Motor neuron (in vitro differentiated cells): Measurements from ENCODE around the gene PCED1B. TPM values are rescaled to one million over a fixed set of nuclear protein-coding genes. Genes with fewer than 3 reads are reported as not detected.
"Not testable (repeated sequence)": the region's sequence is repeated elsewhere in the genome, so short reads cannot be mapped to it uniquely, and the experiment has no call there.

Experiments used
- ATAC-seq, 8 experiments: fragments of 200-7000 bp; cut with Tn5 transposase; replicated peaks in 6 of 8; 2 replicates each; pipeline ENCODE4 v1.8.0; 2021; ENCODE audit warnings: mild to moderate bottlenecking in 8 of 8, moderate library complexity in 8 of 8
- H3K27ac ChIP-seq, 2 donors: fragments of 250-450 bp; sonication (Bioruptor Pico); 2 replicates each; pipeline ENCODE4 v1.9.0; 2021; ENCODE audit warnings: antibody characterized with exemption in 2 of 2, mild to moderate bottlenecking in 2 of 2, moderate library complexity in 1 of 2
- H3K4me1 ChIP-seq, 2 donors: fragments of 250-450 bp; sonication (Bioruptor Pico); replicated peaks in 1 of 2; 2 replicates each; pipeline ENCODE4 v1.6.1; 2021; ENCODE audit warnings: antibody characterized with exemption in 2 of 2, mild to moderate bottlenecking in 2 of 2, moderate library complexity in 1 of 2
- H3K4me3 ChIP-seq, 5 donors: fragments of 250-450 bp; sonication (Bioruptor Pico); 2 replicates each; pipeline ENCODE4 v1.9.0; 2021; ENCODE audit warnings: antibody characterized with exemption in 5 of 5, mild to moderate bottlenecking in 5 of 5, moderate library complexity in 4 of 5
- WGBS, 10 experiments: fragments of 450-650 bp; shearing (Covaris generic); methylation state at CpG; one replicate each; pipeline ENCODE4 v1.0.0; 2022; 5-methylcytosine and 5-hydroxymethylcytosine counted together
- in situ Hi-C, 9 experiments: fragments of 400-800 bp; cut with MboI; loops; one replicate each; pipeline ENCODE4 v1.15.0; 2021; ENCODE audit warnings: low sequenced_read_pairs in 9 of 9, low pct_unique_long_range_greater_than_20kb in 2 of 9; ENCODE audit not compliant: unreplicated experiment in 9 of 9
- total RNA-seq, 8 experiments: library from RNA; unstranded; fragments of 300-600 nt; gene quantifications; 2 replicates each; pipeline versions ENCODE4 v1.2.3 to v1.2.4, GENCODE V29; 2022

PCED1B gene
- total RNA-seq, 8 experiments from 2014 or later = 0.05 to 7.5 (median 0.61) TPM

DNA sequence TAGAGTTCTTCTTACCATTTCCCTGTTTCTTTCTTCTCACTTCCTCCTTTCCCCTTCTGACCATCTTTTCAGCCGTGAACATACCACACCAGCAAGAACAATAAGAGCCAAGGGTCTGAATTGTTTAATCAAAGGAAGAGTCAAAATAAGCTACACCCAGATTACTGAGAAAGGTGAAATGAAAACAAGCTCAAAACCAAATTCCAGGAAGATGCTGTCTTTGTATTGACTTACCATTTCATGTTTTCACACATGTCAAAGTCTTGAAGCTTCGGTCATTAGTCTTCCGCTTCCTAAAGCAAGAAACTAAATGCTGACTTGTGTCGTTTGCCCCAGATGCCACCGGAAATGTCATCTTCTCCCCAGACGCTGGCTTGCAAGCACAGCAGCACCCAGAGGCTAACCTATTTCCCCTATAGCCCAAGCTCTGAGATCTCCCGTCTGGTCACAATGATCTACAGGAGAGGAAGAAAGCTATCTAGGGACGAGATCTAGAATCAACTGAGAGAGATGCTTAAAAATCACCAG lies 136.8 kb downstream of the PCED1B start:
- Histone ChIP-seq H3K27ac (no peak overlapping the region), H3K4me3 (no peak overlapping the region), H3K4me1 (no peaks in the 10 kb centered on the region)
- WGBS, 10 experiments = 87 to 100% (median 94%) methylated on average over 1 to 8 of the region's 8 CpGs; no CpG with 5 or more reads in 2 of the 10 experiments
- no peak for ATAC-seq
- in situ Hi-C loops = no loop called here

DNA sequence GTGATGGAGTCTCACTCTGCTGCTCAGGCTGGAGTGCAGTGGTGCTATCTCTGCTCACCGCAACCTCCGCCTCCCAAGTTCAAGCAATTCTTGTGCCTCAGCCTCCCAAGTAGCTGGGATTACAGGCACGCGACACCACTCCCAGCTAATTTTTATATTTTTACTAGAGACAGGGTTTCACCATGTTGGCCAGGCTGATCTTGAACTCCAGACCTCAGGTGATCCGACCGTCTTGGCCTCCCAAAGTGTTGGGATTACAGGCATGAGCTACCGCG lies 138.1 kb downstream of the PCED1B start:
- H3K4me1 ChIP-seq, H3K4me3 ChIP-seq, H3K27ac ChIP-seq, ATAC-seq, in situ Hi-C loops: not testable (repeated sequence)
- WGBS, 10 experiments = 93 to 100% (median 100%) methylated on average over 2 to 8 of the region's 8 CpGs; no CpG with 5 or more reads in 2 of the 10 experiments

DNA sequence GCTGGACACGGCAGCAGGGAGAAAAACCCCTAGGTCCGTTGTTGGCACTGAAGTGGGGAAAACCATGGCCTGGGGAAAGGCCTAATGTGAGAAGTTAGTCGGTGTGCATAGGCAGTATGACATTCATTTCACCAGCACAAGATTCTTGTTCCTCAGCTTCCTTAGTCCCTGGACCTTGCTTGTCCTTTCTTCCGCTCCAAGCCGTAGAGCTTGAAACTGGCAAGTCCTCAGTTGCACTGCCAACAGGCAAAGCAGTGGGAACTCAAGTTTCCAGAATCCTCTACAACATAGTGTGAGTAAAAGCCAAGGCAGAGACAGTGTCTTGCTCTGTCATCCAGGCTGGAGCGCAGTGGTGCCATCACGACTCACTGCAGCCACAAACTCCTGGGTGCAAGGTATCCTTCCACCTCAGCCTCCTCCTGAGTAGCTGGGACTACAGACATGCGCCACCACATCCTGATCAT lies 138.8 kb downstream of the PCED1B start:
- no peak overlapping the region for H3K27ac ChIP-seq
- ATAC-seq = no peak
- in situ Hi-C loops = no loop called here
- no peaks in the 10 kb centered on the region for H3K4me1 ChIP-seq
- WGBS, 10 experiments = 86 to 100% (median 96%) methylated on average over 1 to 7 of the region's 8 CpGs
- no peak overlapping the region for H3K4me3 ChIP-seq

DNA sequence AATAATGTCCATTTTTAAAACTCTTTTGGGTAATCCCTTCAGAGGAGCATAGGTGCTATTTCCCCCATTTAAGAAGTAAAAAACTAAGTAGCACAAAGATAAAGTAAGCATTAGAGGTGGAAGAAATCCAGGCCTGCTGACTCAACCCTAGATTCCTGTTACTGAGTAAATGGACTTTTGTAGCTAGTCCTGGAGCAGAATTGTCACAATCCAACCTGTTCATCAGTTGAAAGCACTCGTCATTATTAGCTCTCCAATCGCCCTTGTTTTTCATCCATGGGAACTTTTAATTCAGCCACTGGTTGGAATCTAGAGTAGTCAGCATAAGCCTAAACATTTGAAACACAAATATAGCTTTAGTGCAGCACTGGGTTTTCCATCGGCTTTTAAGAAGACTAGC lies 139.8 kb downstream of the PCED1B start:
- no peak overlapping the region for H3K4me3 ChIP-seq
- in situ Hi-C loops = no loop called here
- no peak for ATAC-seq
- H3K4me1 ChIP-seq = peaks cover 0 to 8% of the 10 kb centered on the region in 2 donors
- 74 to 100% (median 86%) methylated on average over 1 to 3 of the region's 3 CpGs; no CpG with 5 or more reads in 1 of the 10 experiments for WGBS, 10 experiments
- no peak overlapping the region for H3K27ac ChIP-seq

DNA sequence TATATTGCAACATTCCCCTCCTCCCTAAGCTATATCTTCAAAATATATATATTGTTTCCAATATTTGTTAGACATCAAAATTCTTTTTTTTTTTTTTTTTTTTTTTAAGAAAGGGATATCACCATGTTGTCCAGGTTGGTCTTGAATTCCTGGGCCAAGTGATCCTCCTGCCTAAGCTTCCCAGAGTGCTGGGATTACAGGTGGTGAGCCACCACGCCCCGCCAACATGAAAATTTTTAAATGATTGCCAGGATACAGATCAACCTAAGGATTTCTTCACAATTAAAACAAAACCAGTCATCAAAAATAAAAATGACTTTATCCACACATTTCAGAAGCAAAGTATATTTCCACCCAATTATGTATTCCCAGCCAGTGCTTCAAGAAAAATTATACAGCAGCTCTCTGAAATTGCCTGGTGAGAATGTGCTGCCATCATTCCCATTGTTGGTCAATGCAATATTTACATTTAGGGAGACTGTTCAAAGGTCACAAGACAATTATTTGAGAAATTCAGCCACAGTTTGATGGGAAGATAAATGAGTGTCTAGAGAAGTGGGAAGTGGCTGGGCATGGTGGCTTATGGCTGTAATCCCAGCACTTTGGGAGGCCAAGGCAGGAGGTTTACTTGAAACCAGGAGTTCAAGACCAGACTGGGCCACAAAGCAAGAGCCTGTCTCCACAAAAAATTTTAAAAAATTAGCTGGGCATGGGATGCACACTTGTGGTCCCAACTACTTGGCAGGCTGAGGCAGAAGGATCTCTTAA lies 142.0 kb downstream of the PCED1B start:
- no peak for ATAC-seq
- 80 to 100% (median 97%) methylated on average over 1 to 2 of the region's 2 CpGs; no CpG with 5 or more reads in 4 of the 10 experiments for WGBS, 10 experiments
- Histone ChIP-seq H3K4me1 (peaks cover 0 to 8% of the 10 kb centered on the region in 2 donors), H3K27ac (no peak overlapping the region), H3K4me3 (no peak overlapping the region)
- in situ Hi-C loops = no loop called here

DNA sequence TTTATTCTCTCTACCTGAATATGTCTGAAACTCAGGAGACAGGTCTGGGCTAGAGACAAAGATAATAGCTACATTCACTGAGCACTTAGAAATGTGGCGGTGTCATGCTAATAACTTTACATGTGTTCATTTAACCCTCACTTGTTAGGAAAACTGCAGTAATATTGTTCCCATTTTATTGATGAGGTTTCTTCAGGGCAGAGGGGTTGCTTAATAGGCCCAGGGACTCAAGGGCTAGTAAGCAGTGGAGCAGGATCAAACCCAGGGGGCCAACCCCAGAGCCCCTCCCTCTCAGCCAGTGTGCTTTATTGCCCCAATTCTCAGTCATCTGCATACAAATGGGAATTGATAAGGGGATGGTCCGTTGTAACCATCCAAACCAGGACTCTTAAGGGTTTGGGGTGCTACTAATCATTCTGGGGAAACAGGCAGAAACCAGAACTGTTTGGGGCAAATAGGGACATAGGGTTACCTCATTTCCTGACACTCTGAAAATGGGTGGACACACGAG lies 143.2 kb downstream of the PCED1B start:
- Histone ChIP-seq H3K4me3 (no peak overlapping the region), H3K4me1 (peaks cover 0 to 8% of the 10 kb centered on the region in 2 donors), H3K27ac (no peak overlapping the region)
- no peak for ATAC-seq
- 38 to 100% (median 64%) methylated on average over 1 to 3 of the region's 3 CpGs; no CpG with 5 or more reads in 1 of the 10 experiments for WGBS, 10 experiments
- in situ Hi-C loops = no loop called here

DNA sequence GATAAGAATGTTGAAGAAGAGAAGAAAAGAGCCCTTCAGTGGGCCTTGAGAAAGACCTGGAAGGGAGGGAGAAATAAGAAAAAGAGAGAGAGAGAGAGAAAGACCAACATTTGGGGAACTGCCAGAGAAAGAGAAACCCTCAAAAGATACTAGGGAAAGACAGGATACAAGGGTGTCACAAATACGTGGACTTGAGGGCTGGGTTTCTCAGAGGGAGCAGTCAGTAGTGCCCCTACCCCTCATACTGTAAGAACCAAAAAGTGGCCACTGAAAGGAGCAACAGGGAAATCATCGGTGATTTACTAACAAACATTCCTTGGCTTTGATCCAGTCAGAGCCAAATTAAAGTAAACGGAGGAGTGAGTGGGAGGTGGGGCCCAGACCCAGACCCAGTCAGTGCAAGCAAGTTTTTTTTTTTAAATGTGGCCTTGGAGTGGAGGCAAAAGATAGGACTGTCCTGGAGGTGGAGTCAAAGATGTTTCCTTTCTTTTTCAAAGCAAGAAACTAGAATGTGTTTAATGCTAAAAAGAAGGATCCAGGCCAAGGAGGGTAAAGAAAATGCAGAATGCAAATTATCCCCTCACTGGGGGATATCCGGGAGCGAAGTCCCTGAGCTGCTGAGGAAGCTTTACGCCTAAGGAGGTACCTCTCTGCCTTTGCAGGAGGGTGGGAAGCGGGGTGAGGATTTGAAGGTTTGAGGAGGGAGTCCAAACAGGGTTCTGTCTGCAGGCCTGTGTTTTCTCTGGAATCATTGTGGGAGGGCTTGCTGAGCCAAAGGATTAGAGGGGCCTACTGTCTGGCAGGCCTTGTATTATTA lies 143.8 kb downstream of the PCED1B start:
- in situ Hi-C loops = no loop called here
- peak in 2 of 8 experiments; percentile 20 to 75 for ATAC-seq
- Histone ChIP-seq H3K4me1 (peaks cover 0 to 8% of the 10 kb centered on the region in 2 donors), H3K4me3 (no peak overlapping the region), H3K27ac (no peak overlapping the region)
- WGBS, 10 experiments = 21 to 100% (median 43%) methylated on average over 1 to 5 of the region's 7 CpGs

DNA sequence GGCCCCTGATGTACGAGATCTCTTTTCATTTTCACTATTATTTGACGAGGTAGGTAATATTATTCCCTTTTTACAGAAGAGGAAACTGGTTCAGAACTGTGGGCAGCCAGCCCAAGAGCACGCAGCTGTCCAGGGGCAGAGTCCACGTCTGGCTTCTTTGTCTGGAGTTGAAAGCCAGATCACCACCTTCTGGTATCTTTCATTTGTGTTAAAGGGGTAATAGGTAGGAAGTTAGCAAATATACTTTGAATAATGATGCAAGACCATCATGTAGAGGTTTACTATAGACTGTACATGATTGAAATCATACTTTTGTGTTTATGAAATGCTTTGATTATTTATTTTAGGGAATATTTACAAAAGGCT lies 144.4 kb downstream of the PCED1B start:
- Histone ChIP-seq H3K27ac (no peak overlapping the region), H3K4me1 (peaks cover 0 to 8% of the 10 kb centered on the region in 2 donors), H3K4me3 (no peak overlapping the region)
- 18 to 100% (median 54%) methylated on average over 1 to 3 of the region's 4 CpGs; no CpG with 5 or more reads in 3 of the 10 experiments for WGBS, 10 experiments
- in situ Hi-C loops = no loop called here
- peak in 1 of 8 experiments; percentile 72 for ATAC-seq

DNA sequence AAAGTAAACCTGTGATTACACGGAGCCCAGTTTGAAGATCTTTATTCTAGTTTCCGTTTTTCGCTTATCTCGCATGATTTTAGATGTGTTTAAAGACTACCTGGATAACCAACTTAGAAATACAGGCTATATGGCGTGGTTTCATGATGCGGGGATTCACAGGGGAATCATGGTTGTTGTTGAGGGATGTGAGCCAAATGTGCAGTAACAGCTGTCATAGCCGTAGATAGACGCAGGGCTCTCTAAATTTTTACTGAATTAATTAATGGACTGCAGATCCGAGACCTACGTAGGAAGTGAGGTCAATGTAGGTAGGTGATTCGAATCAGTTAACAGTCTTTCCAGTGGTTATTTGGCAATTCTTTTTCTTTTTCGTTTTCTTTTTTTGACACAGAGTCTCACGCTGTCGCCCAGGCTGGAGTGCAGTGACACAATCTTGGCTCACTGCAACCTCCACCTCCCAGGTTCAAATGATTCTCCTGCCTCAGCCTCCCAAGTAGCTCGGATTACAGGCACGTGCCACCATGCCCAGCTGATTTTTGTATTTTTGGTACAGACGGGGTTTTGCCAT lies 145.2 kb downstream of the PCED1B start:
- ATAC-seq = no peak
- Histone ChIP-seq H3K4me1 (peaks cover 0 to 8% of the 10 kb centered on the region in 2 donors), H3K4me3 (no peak overlapping the region), H3K27ac (no peak overlapping the region)
- in situ Hi-C loops = no loop called here
- 75 to 95% (median 89%) methylated on average over 4 to 14 of the region's 17 CpGs for WGBS, 10 experiments

DNA sequence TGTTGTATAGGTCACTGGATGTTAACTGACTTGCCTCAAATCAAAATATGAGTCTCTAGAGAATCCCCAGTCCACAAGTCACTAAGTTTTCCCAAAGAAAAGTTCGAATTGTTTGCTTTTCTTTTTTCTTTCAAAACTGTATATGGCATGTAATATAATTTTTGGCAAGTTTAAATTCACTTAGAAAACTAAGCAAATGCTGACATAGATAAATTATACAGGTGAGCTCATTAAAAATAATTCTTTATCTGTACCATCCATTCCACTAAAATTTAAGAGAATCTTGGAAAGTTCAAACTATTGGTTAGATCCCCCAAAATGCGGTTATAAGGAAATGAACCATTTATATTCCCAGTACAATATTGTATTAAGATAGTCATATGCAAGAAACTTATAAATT lies 145.9 kb downstream of the PCED1B start:
- in situ Hi-C loops = no loop called here
- ATAC-seq = no peak
- Histone ChIP-seq H3K27ac (no peak overlapping the region), H3K4me1 (peaks cover 0 to 8% of the 10 kb centered on the region in 2 donors), H3K4me3 (no peak overlapping the region)
- 57 to 100% (median 82%) methylated on average over 1 to 2 of the region's 2 CpGs for WGBS, 10 experiments

DNA sequence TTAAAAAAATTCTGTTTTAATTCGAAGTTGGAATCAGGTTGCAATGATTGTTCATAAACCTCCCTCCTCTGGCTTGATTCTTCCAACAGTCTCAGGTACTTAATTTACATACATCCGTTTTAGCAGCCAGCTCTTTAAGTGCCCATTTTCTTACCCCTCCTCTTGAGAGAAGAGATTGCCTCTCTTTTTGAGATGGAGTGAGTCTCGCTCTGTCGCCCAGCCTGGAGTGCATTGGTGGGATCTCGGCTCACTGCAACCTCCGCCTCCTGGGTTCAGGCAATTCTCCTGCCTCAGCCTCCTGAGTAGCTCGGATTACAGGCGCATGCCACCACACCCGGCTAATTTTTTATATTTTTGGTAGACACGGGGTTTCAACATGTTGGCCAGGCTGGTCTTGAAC lies 146.8 kb downstream of the PCED1B start:
- in situ Hi-C loops = no loop called here

DNA sequence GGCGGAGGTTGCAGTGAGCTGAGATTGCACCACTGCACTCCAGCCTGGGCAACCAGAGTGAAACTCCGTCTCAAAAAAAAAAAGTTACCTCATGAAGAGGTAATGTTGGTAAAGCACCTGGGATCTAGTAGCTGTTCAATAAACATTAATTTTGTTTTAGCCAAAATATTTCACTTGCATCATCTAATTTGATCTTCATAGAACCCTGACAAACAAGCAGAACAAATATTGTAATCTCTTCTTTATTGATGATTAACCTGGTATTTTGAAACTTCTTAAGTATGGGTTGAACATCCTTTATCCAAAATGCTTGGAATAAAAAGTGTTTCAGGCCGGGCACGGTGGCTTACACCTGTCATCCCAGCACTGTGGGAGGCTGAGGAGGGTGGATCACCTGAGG lies 149.4 kb downstream of the PCED1B start:
- Histone ChIP-seq H3K27ac (no peak overlapping the region), H3K4me3 (no peak overlapping the region), H3K4me1 (peaks cover 0 to 2% of the 10 kb centered on the region in 2 donors)
- no peak for ATAC-seq
- WGBS, 10 experiments = 78 to 100% (median 100%) methylated on average over 1 to 3 of the region's 4 CpGs; no CpG with 5 or more reads in 4 of the 10 experiments
- in situ Hi-C loops = no loop called here

More for the DNA sequence above, 146.8 kb downstream of the PCED1B start:
- Histone ChIP-seq H3K4me3 (no peak overlapping the region), H3K27ac (no peak overlapping the region), H3K4me1 (peaks cover 0 to 8% of the 10 kb centered on the region in 2 donors)
- no peak for ATAC-seq
- WGBS, 10 experiments = 50 to 93% (median 75%) methylated on average over 1 to 8 of the region's 10 CpGs; no CpG with 5 or more reads in 1 of the 10 experiments

DNA sequence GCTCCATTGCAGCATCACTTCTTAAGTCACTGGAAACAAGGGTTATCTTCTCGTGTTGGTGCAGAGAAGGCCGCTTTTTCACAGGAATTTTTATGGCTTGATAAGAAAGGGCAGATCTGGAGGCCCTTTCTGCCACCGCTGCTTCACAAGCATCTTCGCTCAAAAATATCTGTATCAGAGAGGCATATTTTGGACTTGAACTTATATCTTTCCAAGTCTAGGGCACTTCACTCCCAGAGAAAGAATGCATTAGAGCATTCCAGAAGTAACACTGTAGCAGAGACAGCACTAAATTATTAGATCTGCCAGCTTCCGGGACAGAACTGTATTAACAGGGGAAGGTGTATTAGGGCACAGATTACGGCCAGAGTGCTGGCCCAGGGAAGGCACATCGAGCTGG lies 152.0 kb downstream of the PCED1B start:
- Histone ChIP-seq H3K27ac (no peak overlapping the region), H3K4me1 (no peaks in the 10 kb centered on the region), H3K4me3 (no peak overlapping the region)
- 68 to 100% (median 88%) methylated on average over 1 to 7 of the region's 7 CpGs; no CpG with 5 or more reads in 1 of the 10 experiments for WGBS, 10 experiments
- ATAC-seq = no peak
- in situ Hi-C loops = no loop called here
